ENCODE measurements around the gene MEI1.
"Not testable (repeated sequence)": the region's sequence is repeated elsewhere in the genome, so short reads cannot be mapped to it uniquely, and the experiment has no call there.

The MEI1 gene

GRCh38 chr22:41834005-41834944 is 135.0 kb downstream of the MEI1 start:
- DNase-seq (ENCODE audit: extremely low spot score, insufficient read length, low read depth) = no peak
- peak; percentile 57 for FAIRE-seq

GRCh38 chr22:41835462-41835861 is 136.2 kb downstream of the MEI1 start:
- FAIRE-seq; DNase-seq (ENCODE audit: extremely low spot score, insufficient read length, low read depth): not testable (repeated sequence)

DNA sequence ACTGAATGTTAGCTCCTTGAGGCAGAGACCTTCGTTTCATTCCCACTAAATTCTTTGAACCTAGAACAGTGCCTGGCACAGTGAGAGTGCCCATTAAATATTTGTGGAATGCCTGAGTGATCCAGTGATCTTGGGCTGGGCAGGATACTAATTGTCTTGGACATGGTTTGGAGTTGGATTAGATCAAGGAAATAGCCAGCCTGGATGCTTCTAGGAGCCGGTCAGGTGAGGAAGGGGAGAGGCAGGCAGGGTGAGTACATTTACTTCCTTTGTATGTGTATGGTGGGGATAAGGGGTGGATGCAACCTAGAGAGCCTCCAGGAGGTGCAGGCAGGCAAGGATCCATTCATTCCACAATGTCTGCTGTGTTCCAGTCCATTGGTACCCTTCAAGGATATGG is 137.2 kb downstream of the MEI1 start:
- FAIRE-seq = no peak
- DNase-seq (ENCODE audit: extremely low spot score, insufficient read length, low read depth) = no peak

- no peak for FAIRE-seq
- DNase-seq (ENCODE audit: extremely low spot score, insufficient read length, low read depth) = no peak
These were observed 139.7 kb downstream of the MEI1 start for GRCh38 chr22:41838842-41839618.

DNA sequence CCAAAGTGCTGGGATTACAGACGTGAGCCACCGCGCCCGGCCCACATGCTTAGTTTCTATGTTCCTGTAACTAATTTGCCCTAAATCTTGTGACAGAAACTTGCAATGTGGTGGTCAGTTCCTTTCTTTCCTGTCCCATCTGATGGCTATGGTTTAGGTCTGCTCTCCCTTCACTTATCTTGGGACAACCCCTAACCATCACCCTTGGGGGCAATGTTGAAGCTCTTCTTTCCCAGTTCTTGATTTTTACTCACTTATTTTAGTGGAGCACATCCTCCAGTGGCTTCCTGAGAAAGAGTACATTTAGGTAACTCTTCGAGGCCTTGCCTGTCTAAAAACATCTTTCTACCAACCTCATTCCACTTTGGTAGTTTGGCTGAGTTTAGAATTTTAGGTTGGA is 140.9 kb downstream of the MEI1 start:
- DNase-seq (ENCODE audit: extremely low spot score, insufficient read length, low read depth) (no peak), FAIRE-seq (no peak)

GRCh38 chr22:41841085-41841712 is 141.9 kb downstream of the MEI1 start:
- no peak for DNase-seq (ENCODE audit: extremely low spot score, insufficient read length, low read depth)
- FAIRE-seq = no peak

DNA sequence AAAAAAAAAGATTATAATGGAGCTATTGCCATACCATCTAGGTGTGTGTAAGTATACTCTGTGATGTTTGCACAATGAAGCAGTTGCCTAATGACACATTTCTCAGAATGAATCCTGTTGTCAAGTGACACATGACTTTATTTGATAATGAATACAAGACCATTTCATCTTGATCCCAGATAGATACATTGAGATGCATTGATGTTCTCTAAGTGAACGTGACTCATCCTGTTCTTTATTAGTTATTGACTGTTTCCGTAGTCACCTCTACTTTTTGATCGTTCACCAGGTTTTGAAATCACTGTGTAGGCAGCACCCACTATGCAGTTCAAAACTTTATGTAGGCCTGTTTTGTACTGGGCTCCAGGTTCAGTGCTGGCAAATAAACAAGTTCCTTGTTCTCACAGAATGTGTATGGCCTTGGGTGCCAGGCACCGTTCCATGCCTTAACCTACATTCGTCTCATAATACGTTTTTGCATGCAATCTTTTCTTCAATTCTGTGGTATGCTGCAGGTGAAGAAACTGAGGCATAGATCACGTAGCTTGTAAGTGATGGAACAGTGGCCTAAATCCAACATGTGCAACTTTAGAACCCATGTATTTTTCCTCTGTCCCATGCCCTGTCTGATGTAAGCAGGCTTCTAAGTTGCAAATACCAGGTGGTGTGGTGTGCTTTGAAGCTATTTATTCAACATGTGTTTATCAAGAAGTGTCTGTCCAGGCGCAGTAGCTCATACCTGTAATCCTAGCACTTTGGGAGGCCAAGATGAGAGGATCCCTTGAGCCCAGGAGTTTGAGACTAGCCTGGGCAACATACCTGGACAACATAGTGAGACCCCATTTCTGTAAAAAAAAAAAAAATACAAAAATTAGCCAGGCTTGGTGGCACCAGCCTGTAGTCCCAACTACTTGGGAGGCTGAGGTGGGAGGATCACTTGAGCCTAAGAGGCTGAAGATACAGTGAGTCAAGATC is 144.0 kb downstream of the MEI1 start:
- DNase-seq (ENCODE audit: extremely low spot score, insufficient read length, low read depth) = no peak
- FAIRE-seq = no peak

GRCh38 chr22:41844036-41844435 is 144.7 kb downstream of the MEI1 start:
- FAIRE-seq = no peak
- no peak for DNase-seq (ENCODE audit: extremely low spot score, insufficient read length, low read depth)

DNA sequence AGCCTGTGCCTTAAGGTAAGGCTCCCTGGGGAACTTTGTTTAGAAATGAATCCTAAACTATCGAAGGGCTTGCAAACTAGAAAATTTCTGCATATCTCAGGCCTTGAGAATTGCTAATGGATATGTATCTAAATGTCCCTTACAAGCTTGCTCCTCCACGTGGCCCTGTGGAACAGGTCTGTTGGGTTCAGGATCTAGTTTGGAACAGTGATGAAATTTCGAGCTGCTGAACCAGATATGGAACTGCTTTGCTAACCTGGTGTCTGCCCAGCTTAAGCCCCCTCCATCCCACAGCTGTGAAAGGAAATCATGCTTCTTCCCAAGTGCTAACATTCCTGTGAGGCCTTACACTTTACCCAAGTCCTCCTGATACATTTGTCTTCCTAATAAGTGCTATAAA is 145.2 kb downstream of the MEI1 start:
- FAIRE-seq (no peak), DNase-seq (ENCODE audit: extremely low spot score, insufficient read length, low read depth) (no peak)

DNA sequence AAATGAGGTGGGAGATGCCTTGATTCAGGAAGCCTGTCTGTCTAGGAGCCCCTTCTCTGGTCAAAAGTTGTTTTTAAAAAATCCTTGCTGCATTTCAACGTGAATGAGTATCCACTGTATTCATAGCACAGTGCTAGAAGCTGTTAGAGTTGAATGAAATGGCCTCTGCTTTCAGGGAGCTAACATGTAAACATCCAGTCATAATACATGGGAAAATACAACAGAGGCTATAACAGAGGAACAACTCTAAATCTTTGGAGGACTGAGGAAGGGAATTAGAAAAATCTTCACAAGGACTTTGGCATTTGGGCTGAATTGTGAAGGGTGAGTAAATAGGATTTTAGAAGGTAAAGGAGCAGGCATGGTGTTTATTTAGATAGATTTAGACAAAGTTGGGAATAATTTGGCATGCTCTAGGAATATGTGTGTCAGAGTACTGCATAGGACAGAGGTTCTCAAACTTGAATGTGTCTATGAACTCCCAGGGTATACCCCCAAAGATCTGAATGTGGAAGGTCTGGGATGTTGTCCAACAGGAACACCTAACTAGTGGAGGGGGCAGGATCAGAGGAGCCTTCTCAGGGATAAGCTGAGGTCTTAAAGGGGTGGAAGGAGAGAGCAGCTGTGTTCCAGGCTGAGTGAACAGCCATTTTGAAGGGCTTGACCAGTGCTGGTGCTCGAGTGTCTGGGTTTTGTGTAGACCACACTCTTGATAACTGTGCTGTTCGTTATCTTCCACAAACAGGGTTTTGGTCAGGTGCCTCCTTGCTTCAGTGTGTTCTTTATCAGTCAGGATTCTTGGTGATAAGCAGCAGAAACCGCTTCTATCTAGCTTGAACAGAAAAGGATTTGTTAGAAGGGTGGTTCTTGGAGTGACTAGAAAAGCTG is 146.3 kb downstream of the MEI1 start:
- no peak for FAIRE-seq

DNA sequence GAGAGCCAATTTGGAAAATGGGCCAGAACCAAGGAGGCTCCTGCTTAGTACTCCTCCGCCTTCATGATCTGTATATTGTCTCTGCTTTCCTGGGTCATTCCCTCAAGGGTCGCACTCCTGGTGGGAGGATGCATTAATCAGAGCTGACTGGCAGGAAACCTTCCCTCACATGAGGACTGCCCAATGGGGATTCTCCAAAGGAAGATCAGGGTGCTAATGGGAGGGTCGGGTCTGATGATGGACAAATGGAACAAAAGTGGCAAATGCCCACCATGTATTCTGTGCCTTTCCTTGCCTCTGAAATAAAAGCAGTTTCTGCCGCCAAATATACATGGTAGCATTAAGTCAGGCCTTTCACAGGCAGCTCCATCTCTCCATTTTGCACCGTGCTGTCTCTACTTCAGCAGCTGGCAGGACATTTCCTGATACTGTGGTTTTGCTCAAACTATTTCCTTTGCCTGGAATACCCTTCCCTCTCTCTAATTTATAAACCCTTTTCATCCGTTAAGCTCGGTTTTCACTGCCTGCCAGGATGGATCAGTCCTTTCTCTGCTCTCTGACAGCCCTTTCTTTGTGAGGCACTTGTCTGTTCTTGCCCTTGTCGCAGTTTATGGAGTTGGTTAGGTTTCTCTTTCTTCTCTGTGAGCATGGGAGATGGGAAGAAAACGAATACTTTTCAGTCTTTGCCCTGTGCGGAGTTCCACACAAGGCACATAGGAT is 147.1 kb downstream of the MEI1 start:
- DNase-seq (ENCODE audit: extremely low spot score, insufficient read length, low read depth) (no peak), FAIRE-seq (no peak)

More for the DNA sequence above, 146.3 kb downstream of the MEI1 start:
- DNase-seq (ENCODE audit: extremely low spot score, insufficient read length, low read depth) = no peak

- DNase-seq (ENCODE audit: extremely low spot score, insufficient read length, low read depth) (no peak), FAIRE-seq (no peak)
These were observed 148.0 kb downstream of the MEI1 start for GRCh38 chr22:41847300-41847699.

DNA sequence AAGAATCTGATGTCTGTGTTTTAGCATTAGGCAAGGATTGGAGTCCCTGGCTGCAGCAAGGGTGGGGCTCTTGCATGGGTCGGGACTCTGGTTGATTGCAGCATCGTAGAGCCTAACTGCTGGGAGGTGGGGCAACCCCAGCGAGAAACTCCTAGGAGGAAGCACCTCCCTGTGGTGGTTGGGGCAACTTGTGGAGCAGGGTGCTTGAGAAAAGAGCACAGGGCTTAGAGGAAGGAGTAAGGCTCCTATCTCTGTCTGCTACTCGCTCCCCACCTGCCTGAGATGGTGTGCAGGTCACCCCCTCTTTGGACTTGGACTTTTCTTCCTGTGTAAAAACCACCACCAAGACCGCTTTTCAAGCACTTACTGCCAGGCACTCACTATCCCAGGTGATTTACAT is 149.2 kb downstream of the MEI1 start:
- FAIRE-seq (peak; percentile 76), DNase-seq (ENCODE audit: extremely low spot score, insufficient read length, low read depth) (no peak)

Data from GM18507 (cell line).